B cell (primary cell): ENCODE results near the gene CDH12. TPM values are rescaled to one million over a fixed set of nuclear protein-coding genes. Genes with fewer than 3 reads are reported as not detected.

Experiments
- ATAC-seq: fragments of 200-7000 bp; cut with Tn5 transposase; one replicate; pipeline ENCODE4 v1.10.0; 2021; ENCODE audit warnings: low read depth, mild to moderate bottlenecking, moderate number of reproducible peaks, moderate library complexity
- CTCF ChIA-PET: fragments of 350-600 bp; sonication (Branson Sonifier 250); formaldehyde crosslinking; loops from one replicate; lab custom pipeline; 2021; ENCODE audit warnings: antibody characterized with exemption, inconsistent platforms; lab: Charles Lee
- POLR2A ChIA-PET: fragments of 350-600 bp; sonication (Branson Sonifier 250); formaldehyde crosslinking; loops from one replicate; lab custom pipeline; 2021; ENCODE audit warnings: antibody characterized with exemption; lab: Charles Lee
- DNase-seq: peaks from one replicate; pipeline ENCODE4 v3.0.0; 2013
- H2AFZ ChIP-seq: 2 replicates; pipeline ENCODE4 v1.6.1; 2012; ENCODE audit warnings: mild to moderate bottlenecking, low read depth, low read length; ENCODE audit not compliant: insufficient read depth, poor library complexity, severe bottlenecking
- H3K27ac ChIP-seq, 2 donors: 1 replicate in 1 of 2; 2 replicates in 1 of 2; pipeline ENCODE4 v1.5.1; 2012 to 2013; ENCODE audit warnings: low read length in 2 of 2, mild to moderate bottlenecking in 2 of 2, moderate library complexity in 1 of 2
- H3K27me3 ChIP-seq, 4 experiments: fragments of 200-600 bp in 1 of 4; sonication (generic) in 1 of 4; replicated peaks in 1 of 4; 1 replicate in 2 of 4; 2 replicates in 2 of 4; pipeline versions ENCODE4 v1.6.1 to v1.7.0; 2013 to 2016; ENCODE audit warnings: low read length in 3 of 4, mild to moderate bottlenecking in 2 of 4, mixed read lengths in 1 of 4, moderate library complexity in 1 of 4; ENCODE audit not compliant: insufficient read depth in 4 of 4, control insufficient read depth in 3 of 4; ENCODE audit errors: control extremely low read depth in 1 of 4
- H3K36me3 ChIP-seq, 2 experiments: replicated peaks in 1 of 2; 1 replicate in 1 of 2; 2 replicates in 1 of 2; pipeline versions ENCODE4 v1.6.1 to v1.7.1; 2013; ENCODE audit warnings: low read length in 1 of 2; ENCODE audit not compliant: insufficient read depth in 2 of 2, control insufficient read depth in 1 of 2; ENCODE audit errors: control extremely low read depth in 1 of 2, extremely low read depth in 1 of 2
- H3K4me1 ChIP-seq, 2 donors: fragments of 200-600 bp in 1 of 2; sonication (generic) in 1 of 2; 1 replicate in 1 of 2; 2 replicates in 1 of 2; pipeline versions ENCODE4 v1.5.1 to v1.6.1; 2013 to 2017; ENCODE audit warnings: low read length in 2 of 2; ENCODE audit not compliant: control insufficient read depth in 2 of 2, insufficient read depth in 2 of 2
- H3K4me2 ChIP-seq: replicated peaks from 2 replicates; pipeline ENCODE3; 2012; ENCODE audit warnings: mild to moderate bottlenecking, low read depth, low read length; ENCODE audit not compliant: poor library complexity, severe bottlenecking
- H3K4me3 ChIP-seq, 5 experiments: fragments of 200-600 bp in 1 of 5; sonication (generic) in 1 of 5; 1 replicate in 3 of 5; 2 replicates in 2 of 5; pipeline versions ENCODE4 v1.5.1 to v1.7.0; 2011 to 2016; ENCODE audit warnings: low read length in 4 of 5, mild to moderate bottlenecking in 4 of 5, low read depth in 2 of 5, control low read depth in 1 of 5, moderate library complexity in 1 of 5; ENCODE audit not compliant: insufficient read depth in 1 of 5; ENCODE audit errors: control extremely low read depth in 1 of 5, extremely low read depth in 1 of 5
- H3K79me2 ChIP-seq: fragments of 200-600 bp; sonication (generic); one replicate; pipeline ENCODE4 v1.6.0; 2016; ENCODE audit warnings: low read length; ENCODE audit not compliant: control insufficient read depth, insufficient read depth
- H3K9ac ChIP-seq: fragments of 200-600 bp; sonication (generic); 2 replicates; pipeline ENCODE4 v1.6.1; 2017; ENCODE audit warnings: mild to moderate bottlenecking, low read length, moderate library complexity
- H3K9me3 ChIP-seq, 3 donors: one replicate each; pipeline versions ENCODE4 v1.6.1 to v1.7.1; 2013; ENCODE audit warnings: low read length in 2 of 3; ENCODE audit not compliant: control insufficient read depth in 2 of 3, insufficient read depth in 1 of 3; ENCODE audit errors: control extremely low read depth in 1 of 3
- H4K20me1 ChIP-seq: 2 replicates; pipeline ENCODE4 v1.6.0; 2012; ENCODE audit warnings: mild to moderate bottlenecking, low read length; ENCODE audit not compliant: insufficient read depth, control insufficient read depth, poor library complexity, severe bottlenecking
- H3K27ac Mint-ChIP-seq: one replicate; pipeline ENCODE4 v1.8.0; 2021; ENCODE audit warnings: mixed read lengths
- H3K27me3 Mint-ChIP-seq: one replicate; pipeline ENCODE4 v1.8.0; 2021; ENCODE audit warnings: mixed read lengths
- H3K4me1 Mint-ChIP-seq: one replicate; pipeline ENCODE4 v1.8.0; 2021; ENCODE audit warnings: mixed read lengths
- H3K4me3 Mint-ChIP-seq: one replicate; pipeline ENCODE4 v1.8.0; 2021; ENCODE audit warnings: mixed read lengths
- H3K9me3 Mint-ChIP-seq: one replicate; pipeline ENCODE4 v1.8.0; 2022; ENCODE audit warnings: mixed read lengths; ENCODE audit not compliant: insufficient read depth
- CTCF ChIP-seq: fragments of 200-600 bp; IDR thresholded peaks from one replicate; pipeline ENCODE4 v1.8.0; 2022; ENCODE audit warnings: antibody characterized with exemption, mild to moderate bottlenecking
- EZH2 ChIP-seq: IDR thresholded peaks from 2 replicates; pipeline ENCODE4 v1.6.1; 2012; ENCODE audit warnings: borderline replicate concordance, low read depth, mild to moderate bottlenecking, moderate library complexity, low read length; ENCODE audit not compliant: insufficient read depth, poor library complexity, severe bottlenecking
- WGBS: methylation state at CpG from one replicate; pipeline ENCODE4 v1.1.5; 2013; ENCODE audit warnings: missing lambda C conversion rate; ENCODE audit not compliant: insufficient coverage; 5-methylcytosine and 5-hydroxymethylcytosine counted together
- intact Hi-C: fragments of 100-400 bp; cut with micrococcal nuclease; formaldehyde crosslinking; loops from one replicate; pipeline ENCODE4 v1.10.0; 2022
- polyA plus RNA-seq: library from polyadenylated mRNA; depleted of rRNA; stranded (reverse); fragments of >200 nt; gene quantifications from 2 replicates; pipeline ENCODE4 v1.2.3, GENCODE V29; 2012
- total RNA-seq, 2 donors: library from RNA; stranded (reverse); fragments of 120-200 nt in 1 of 2; gene quantifications; 1 replicate in 1 of 2; 2 replicates in 1 of 2; pipeline versions ENCODE4 v1.2.3 to v1.2.4, GENCODE V29; 2013 to 2022

The CDH12 gene
- total and polyA plus RNA-seq, 2 donors (not counting 1 experiment from before 2014, with no cell fraction given), result not detected

- Histone ChIP-seq H3K4me3 (no peak overlapping the region), H3K4me2 (no peak overlapping the region), H4K20me1 (no peaks in the 10 kb centered on the region), H3K36me3 (no peaks in the 10 kb centered on the region), H3K27ac (no peak overlapping the region), H3K9me3 (no peaks in the 10 kb centered on the region), H2AFZ (no peak overlapping the region), H3K27me3 (no peaks in the 10 kb centered on the region), H3K79me2 (no peaks in the 10 kb centered on the region), H3K4me1 (no peaks in the 10 kb centered on the region), H3K9ac (no peak overlapping the region)
- no peak for ATAC-seq
- ChIA-PET POLR2A (no interaction called here), CTCF (no interaction called here)
- Mint-ChIP-seq H3K4me1 (no peaks in the 10 kb centered on the region), H3K9me3 (peaks cover 3% of the 10 kb centered on the region), H3K27ac (no peak overlapping the region), H3K4me3 (no peak overlapping the region), H3K27me3 (no peaks in the 10 kb centered on the region)
- intact Hi-C loops, result no loop called here
- TF ChIP-seq CTCF, result no peak
- TF ChIP-seq EZH2, result no peak
- DNase-seq, result no peak
Measured at GRCh38 chr5:22514231-22514630, 338.9 kb downstream of the CDH12 start.

- CTCF ChIA-PET, result no interaction called here
- Histone ChIP-seq H3K9ac (no peak overlapping the region), H3K9me3 (no peaks in the 10 kb centered on the region), H3K4me1 (no peaks in the 10 kb centered on the region), H3K79me2 (no peaks in the 10 kb centered on the region), H3K36me3 (no peaks in the 10 kb centered on the region), H2AFZ (no peak overlapping the region), H4K20me1 (no peaks in the 10 kb centered on the region), H3K4me3 (no peak overlapping the region), H3K27ac (no peak overlapping the region), H3K4me2 (no peak overlapping the region), H3K27me3 (no peaks in the 10 kb centered on the region)
- no peak for TF ChIP-seq CTCF
- no peak overlapping the region for H3K4me3 Mint-ChIP-seq
- DNase-seq (no peak), ATAC-seq (no peak)
- 80% methylated on average over 1 of the region's 3 CpGs for WGBS
- no peak overlapping the region for H3K27ac Mint-ChIP-seq
- H3K27me3 Mint-ChIP-seq, result no peaks in the 10 kb centered on the region
- no peaks in the 10 kb centered on the region for H3K4me1 Mint-ChIP-seq
- peaks cover 3% of the 10 kb centered on the region for H3K9me3 Mint-ChIP-seq
- intact Hi-C loops, result no loop called here
- POLR2A ChIA-PET, result no interaction called here
Measured at GRCh38 chr5:22505891-22506290, 347.3 kb downstream of the CDH12 start.
